Stimulated activated CD8-positive, alpha-beta memory T cell treated with anti-CD3 and anti-CD28 coated beads, Interleukin-4, amount 100 ng/mL, for 4 hours (primary cell): ENCODE results near the gene CYP2A6.
A peak's percentile ranks its signal among the peaks of the same experiment; 100 is the strongest.

Experiments used
- DNase-seq, 2 donors: peaks; one replicate each; pipeline ENCODE4 v3.0.0-alpha.2; 2020; ENCODE audit warnings: low read depth in 2 of 2, low spot score in 1 of 2

CYP2A6 gene

GRCh38 chr19:40803170-40803856 lies 46.9 kb downstream of the CYP2A6 start:
- DNase-seq: no peak

- DNase-seq: no peak
These were observed 47.7 kb downstream of the CYP2A6 start for GRCh38 chr19:40802300-40803169.

- no peak for DNase-seq
These were observed 48.6 kb downstream of the CYP2A6 start for GRCh38 chr19:40801426-40802299.

- no peak for DNase-seq
These were observed 49.3 kb downstream of the CYP2A6 start for GRCh38 chr19:40800997-40801377.

GRCh38 chr19:40800339-40800996 lies 49.8 kb downstream of the CYP2A6 start:
- DNase-seq: no peak

- DNase-seq: no peak
These were observed 50.5 kb downstream of the CYP2A6 start for GRCh38 chr19:40799558-40800338.

GRCh38 chr19:40798683-40799557 lies 51.3 kb downstream of the CYP2A6 start, which contains the start of gene EGLN2:
TSS of gene EGLN2 (plus strand) at chr19:40799191. CDS start at chr19:40800573, 1,382 bp downstream.
- DNase-seq: peak; percentile 100

GRCh38 chr19:40797963-40798682 lies 52.1 kb downstream of the CYP2A6 start:
- peak in 1 of 2 donors; percentile 35 for DNase-seq

- no peak for DNase-seq
These were observed 52.9 kb downstream of the CYP2A6 start for GRCh38 chr19:40797166-40797962.
